Motor neuron (in vitro differentiated cells): ENCODE measurements around the gene FBXO9. TPM values are rescaled to one million over a fixed set of nuclear protein-coding genes. Genes with fewer than 3 reads are reported as not detected.
"Not testable (repeated sequence)": the region's sequence is repeated elsewhere in the genome, so short reads cannot be mapped to it uniquely, and the experiment has no call there.

Experiments
- ATAC-seq, 8 experiments: fragments of 200-7000 bp; cut with Tn5 transposase; replicated peaks in 6 of 8; 2 replicates each; pipeline ENCODE4 v1.8.0; 2021; ENCODE audit warnings: mild to moderate bottlenecking in 8 of 8, moderate library complexity in 8 of 8
- H3K27ac ChIP-seq, 2 donors: fragments of 250-450 bp; sonication (Bioruptor Pico); 2 replicates each; pipeline ENCODE4 v1.9.0; 2021; ENCODE audit warnings: antibody characterized with exemption in 2 of 2, mild to moderate bottlenecking in 2 of 2, moderate library complexity in 1 of 2
- H3K4me1 ChIP-seq, 2 donors: fragments of 250-450 bp; sonication (Bioruptor Pico); replicated peaks in 1 of 2; 2 replicates each; pipeline ENCODE4 v1.6.1; 2021; ENCODE audit warnings: antibody characterized with exemption in 2 of 2, mild to moderate bottlenecking in 2 of 2, moderate library complexity in 1 of 2
- H3K4me3 ChIP-seq, 5 donors: fragments of 250-450 bp; sonication (Bioruptor Pico); 2 replicates each; pipeline ENCODE4 v1.9.0; 2021; ENCODE audit warnings: antibody characterized with exemption in 5 of 5, mild to moderate bottlenecking in 5 of 5, moderate library complexity in 4 of 5
- WGBS, 10 experiments: fragments of 450-650 bp; shearing (Covaris generic); methylation state at CpG; one replicate each; pipeline ENCODE4 v1.0.0; 2022; 5-methylcytosine and 5-hydroxymethylcytosine counted together
- in situ Hi-C, 9 experiments: fragments of 400-800 bp; cut with MboI; loops; one replicate each; pipeline ENCODE4 v1.15.0; 2021; ENCODE audit warnings: low sequenced_read_pairs in 9 of 9, low pct_unique_long_range_greater_than_20kb in 2 of 9; ENCODE audit not compliant: unreplicated experiment in 9 of 9
- total RNA-seq, 8 experiments: library from RNA; unstranded; fragments of 300-600 nt; gene quantifications; 2 replicates each; pipeline versions ENCODE4 v1.2.3 to v1.2.4, GENCODE V29; 2022

The FBXO9 gene
- total RNA-seq, 8 experiments from 2014 or later, result 17.5 to 62.5 (median 27.8) TPM

DNA sequence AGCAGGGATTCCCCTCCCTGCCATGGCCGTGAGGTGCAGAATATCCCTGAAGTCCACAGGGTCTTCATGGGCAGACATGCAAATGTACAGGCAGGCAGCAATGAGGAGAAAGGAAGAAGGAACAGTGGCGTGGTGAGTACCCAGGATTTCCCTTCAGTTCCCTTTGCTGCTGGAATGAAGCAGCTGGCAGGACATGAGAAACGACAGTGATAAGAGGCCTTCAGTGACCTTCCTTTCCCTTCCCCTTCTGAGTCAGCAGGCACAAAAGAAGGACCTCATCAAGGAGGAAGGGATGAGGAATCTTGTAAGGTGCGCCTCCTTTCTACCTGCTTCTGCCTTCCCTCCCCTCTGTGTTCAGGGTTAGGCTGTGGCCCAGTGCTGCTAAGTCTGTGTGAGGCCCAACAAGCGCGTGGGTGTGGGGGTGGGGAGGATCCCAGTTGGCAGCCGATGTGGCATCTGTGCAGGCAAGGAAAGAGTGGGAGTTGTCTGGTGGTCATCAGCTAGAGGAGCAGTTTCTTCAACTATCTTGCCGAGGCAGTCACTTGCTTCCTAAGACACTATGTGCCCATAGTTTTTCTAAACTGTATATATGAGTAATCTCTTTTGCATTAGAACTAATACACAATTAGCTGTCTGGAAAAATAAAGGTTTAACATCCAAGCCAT is 29.5 kb upstream of the FBXO9 start:
- WGBS, 10 experiments, result 40 to 100% (median 84%) methylated on average over 1 to 5 of the region's 8 CpGs; no CpG with 5 or more reads in 1 of the 10 experiments
- no peaks in the 10 kb centered on the region for H3K4me1 ChIP-seq
- H3K4me3 ChIP-seq, result no peak overlapping the region
- no peak overlapping the region for H3K27ac ChIP-seq
- ATAC-seq, result no peak
- in situ Hi-C loops, result no loop called here

DNA sequence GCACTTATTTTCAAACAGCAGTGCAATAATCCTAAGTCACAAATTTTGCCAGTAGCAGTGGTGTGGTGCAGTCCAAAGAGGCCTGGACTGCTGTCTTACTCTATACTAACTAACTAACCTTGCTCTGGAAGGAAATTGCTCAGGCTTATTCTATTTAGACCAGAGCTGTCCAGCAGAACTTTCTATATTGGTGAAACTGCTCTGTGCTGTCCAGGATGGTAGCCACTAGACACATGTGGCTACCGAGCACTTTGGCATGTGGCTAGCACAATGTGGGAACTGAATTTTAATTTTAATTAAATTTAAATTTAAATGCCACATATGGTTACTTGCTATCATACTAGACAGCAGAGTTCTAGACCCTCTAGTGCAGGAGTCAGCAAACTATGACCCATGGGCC is 27.1 kb upstream of the FBXO9 start:
- WGBS, 10 experiments, result 40 to 100% (median 87%) methylated on average over 1 of the region's 1 CpG; no CpG with 5 or more reads in 2 of the 10 experiments
- no peak overlapping the region for H3K4me3 ChIP-seq
- in situ Hi-C loops, result no loop called here
- no peak overlapping the region for H3K27ac ChIP-seq
- peak in 1 of 8 experiments; percentile 63 for ATAC-seq
- H3K4me1 ChIP-seq, result no peaks in the 10 kb centered on the region

DNA sequence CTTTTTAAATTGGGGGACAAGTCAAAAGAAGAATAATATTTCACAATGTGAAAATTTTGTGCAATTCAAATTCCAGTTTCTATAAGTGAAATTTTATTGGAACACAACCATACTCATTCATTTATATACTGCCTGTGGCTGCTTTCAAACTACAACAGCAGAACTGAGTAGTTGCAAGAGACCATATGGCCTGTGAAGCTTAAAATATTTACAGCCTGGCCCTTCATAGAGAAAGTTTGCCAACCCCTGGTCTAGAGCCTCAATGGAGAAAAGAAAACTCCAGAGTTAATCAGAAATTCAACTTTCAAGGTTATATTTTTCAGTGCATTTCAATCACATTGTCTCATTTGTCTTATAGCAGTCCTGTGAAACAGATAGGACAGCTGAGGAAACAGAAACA is 26.6 kb upstream of the FBXO9 start:
- ATAC-seq, result no peak
- no peak overlapping the region for H3K4me3 ChIP-seq
- H3K27ac ChIP-seq, result no peak overlapping the region
- in situ Hi-C loops, result no loop called here
- H3K4me1 ChIP-seq, result peaks cover 0 to 3% of the 10 kb centered on the region in 2 donors

DNA sequence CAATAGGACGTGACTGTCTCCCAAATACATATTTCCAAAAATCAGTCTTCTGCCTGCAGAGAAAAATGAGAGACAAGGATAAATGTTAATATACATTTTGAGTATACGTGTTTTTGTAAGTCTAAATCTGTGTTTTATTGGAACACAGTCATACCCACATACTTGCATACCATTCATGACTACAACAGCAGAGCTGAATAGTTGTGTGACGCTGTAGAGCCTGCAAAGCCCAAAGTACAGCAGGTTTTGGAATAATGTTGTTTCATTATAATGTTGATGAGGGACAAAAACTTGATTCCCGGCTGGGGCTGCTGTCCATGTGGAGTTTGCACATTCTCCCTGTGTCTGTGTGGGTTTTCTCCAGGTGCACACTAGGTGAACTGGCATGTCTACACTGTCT is 23.8 kb upstream of the FBXO9 start:
- Histone ChIP-seq H3K27ac (no peak overlapping the region), H3K4me1 (peaks cover 10 to 13% of the 10 kb centered on the region in 2 donors), H3K4me3 (no peak overlapping the region)
- WGBS, 10 experiments, result 20 to 100% (median 90%) methylated on average over 1 to 3 of the region's 4 CpGs; no CpG with 5 or more reads in 1 of the 10 experiments
- in situ Hi-C loops, result no loop called here
- peak in 3 of 8 experiments; percentile 51 to 56 (median 55) for ATAC-seq

DNA sequence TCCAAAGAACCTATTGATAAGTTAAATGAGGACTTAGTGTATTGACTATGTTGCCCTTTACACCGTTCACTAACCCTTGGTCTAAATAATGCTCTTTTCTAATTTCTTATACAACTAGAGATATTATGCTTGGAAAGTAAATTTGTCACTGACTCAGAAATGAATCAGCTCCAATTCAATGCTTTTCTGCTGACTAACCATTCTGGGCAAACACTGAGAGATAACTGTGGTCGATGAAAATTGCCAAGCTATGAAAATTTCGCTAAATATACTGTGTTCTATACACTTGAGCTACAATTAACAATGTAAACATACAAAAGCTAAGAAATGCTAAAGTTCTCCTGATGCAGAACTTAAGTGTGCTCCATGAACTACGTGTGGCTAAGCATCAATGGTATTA is 23.1 kb upstream of the FBXO9 start:
- ATAC-seq, result peak in 2 of 8 experiments; percentile 23 to 43
- H3K4me3 ChIP-seq, result no peak overlapping the region

DNA sequence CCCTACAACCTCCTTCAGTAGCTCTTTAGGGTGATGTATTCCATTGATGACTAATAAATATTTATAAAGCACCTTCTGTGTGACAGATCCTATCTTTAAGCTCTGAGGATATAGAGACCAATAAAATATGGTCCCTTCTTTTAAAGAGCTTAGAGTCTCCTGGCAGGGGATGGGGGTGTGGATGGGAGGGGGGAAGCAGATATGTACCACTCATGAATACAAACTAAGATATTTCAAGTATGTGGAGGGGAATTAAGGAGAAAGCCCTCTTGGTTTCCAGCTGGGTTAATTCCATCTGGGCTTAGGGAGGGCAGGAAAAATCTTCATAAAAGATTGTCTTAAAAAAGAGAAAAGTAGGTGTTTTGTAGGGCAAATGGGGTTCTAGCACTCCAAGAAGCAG is 21.6 kb upstream of the FBXO9 start:
- in situ Hi-C loops, result no loop called here
- peaks cover 10 to 13% of the 10 kb centered on the region in 2 donors for H3K4me1 ChIP-seq
- no peak overlapping the region for H3K4me3 ChIP-seq
- no peak overlapping the region for H3K27ac ChIP-seq
- peak in 3 of 8 experiments; percentile 15 to 32 (median 27) for ATAC-seq

More for the DNA sequence above, 23.1 kb upstream of the FBXO9 start:
- Histone ChIP-seq H3K27ac (no peak overlapping the region), H3K4me1 (peaks cover 10 to 13% of the 10 kb centered on the region in 2 donors)
- WGBS, 10 experiments, result 6 to 97% (median 60%) methylated on average over 2 to 4 of the region's 4 CpGs; no CpG with 5 or more reads in 1 of the 10 experiments
- in situ Hi-C loops, result no loop called here

DNA sequence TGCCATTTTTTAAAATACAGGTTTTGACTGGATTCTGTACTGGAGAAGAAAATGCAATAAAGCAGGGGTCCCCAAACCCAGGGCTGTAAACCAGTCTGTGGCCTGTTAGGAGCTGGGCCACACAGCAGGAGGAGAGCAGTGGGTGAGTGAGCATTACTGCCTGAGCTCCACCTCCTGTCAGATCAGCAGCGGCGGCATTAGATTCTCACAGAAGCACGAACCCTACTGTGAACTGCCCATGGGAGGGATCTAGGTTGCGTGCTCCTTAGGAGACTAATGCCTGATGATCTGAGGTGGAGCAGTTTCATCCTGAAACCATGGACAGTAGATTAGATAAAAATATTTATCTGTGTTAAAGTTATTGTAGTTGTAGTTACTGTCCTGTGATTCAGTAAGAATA is 21.1 kb upstream of the FBXO9 start:
- H3K27ac ChIP-seq, result no peak overlapping the region
- 23 to 60% (median 30%) methylated on average over 1 to 4 of the region's 4 CpGs; no CpG with 5 or more reads in 6 of the 10 experiments for WGBS, 10 experiments
- ATAC-seq, result peak; percentile 19 to 95 (median 80)

DNA sequence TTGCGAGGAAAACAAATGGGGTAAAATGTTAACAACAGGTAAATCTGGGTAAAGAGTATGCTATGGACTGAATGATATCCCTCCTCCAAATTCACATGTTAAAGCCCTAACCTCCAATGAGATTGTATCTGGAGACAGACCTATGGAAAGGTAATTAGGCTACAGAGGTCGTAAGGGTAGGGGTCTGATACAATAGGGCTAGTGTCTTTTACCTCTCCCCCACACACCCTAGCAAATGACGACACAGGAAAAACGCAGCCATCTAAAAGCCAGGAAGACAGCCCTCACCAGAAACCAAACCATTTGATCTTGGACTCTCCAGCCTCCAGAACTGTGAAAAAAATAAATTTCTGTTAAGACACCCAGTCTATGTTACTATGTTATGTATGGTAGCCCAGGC is 20.6 kb upstream of the FBXO9 start:
- Histone ChIP-seq H3K4me3 (no peak overlapping the region), H3K4me1 (peaks cover 13% of the 10 kb centered on the region in 2 donors), H3K27ac (no peak overlapping the region)
- in situ Hi-C loops, result no loop called here
- no peak for ATAC-seq
- 14 to 90% (median 72%) methylated on average over 1 to 3 of the region's 4 CpGs; no CpG with 5 or more reads in 1 of the 10 experiments for WGBS, 10 experiments

More for the DNA sequence above, 21.1 kb upstream of the FBXO9 start:
- Histone ChIP-seq H3K4me3 (no peak overlapping the region), H3K4me1 (peaks cover 10 to 13% of the 10 kb centered on the region in 2 donors)
- in situ Hi-C loops, result no loop called here

DNA sequence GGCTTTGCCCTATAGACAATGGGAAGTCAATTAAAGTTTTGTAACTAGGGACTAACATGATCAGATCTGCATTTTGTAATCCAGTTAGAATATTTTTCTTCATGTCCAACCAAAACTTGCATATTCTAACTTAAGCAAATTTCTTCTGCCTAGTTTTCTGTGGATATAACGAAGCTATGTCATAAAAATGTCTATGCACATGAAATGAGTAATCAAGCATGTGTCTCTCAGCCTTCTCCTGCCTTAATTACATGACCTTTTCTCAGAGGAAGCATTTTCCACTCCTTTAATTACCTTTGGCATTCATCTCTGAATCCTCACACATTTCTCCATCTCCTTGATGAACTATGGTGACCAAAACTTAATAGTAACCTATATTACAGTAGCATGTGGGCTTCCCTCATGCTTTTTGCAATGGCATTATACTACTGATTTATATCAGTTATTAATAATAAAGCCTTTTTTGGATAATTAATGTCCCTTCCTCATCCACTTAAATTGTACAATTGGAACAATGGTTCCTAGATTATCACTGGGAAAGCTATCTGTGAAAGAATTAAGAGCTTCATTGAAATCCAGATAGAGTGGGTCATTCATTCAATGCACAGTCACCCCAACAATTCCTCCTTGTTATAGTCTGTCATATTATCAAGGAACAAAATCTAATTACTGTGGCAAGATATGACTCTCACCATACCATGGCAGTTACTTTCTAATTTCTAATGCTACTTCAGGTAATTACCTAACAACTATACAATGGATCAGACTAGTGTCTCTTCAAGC is 19.1 kb upstream of the FBXO9 start:
- H3K27ac ChIP-seq, result no peak overlapping the region
- 0 to 100% (median 85%) methylated on average over 1 of the region's 1 CpG for WGBS, 10 experiments
- ATAC-seq, result peak in 3 of 8 experiments; percentile 43 to 77 (median 49)
- H3K4me3 ChIP-seq, result no peak overlapping the region
- in situ Hi-C loops, result no loop called here
- H3K4me1 ChIP-seq, result peaks cover 13% of the 10 kb centered on the region in 2 donors

DNA sequence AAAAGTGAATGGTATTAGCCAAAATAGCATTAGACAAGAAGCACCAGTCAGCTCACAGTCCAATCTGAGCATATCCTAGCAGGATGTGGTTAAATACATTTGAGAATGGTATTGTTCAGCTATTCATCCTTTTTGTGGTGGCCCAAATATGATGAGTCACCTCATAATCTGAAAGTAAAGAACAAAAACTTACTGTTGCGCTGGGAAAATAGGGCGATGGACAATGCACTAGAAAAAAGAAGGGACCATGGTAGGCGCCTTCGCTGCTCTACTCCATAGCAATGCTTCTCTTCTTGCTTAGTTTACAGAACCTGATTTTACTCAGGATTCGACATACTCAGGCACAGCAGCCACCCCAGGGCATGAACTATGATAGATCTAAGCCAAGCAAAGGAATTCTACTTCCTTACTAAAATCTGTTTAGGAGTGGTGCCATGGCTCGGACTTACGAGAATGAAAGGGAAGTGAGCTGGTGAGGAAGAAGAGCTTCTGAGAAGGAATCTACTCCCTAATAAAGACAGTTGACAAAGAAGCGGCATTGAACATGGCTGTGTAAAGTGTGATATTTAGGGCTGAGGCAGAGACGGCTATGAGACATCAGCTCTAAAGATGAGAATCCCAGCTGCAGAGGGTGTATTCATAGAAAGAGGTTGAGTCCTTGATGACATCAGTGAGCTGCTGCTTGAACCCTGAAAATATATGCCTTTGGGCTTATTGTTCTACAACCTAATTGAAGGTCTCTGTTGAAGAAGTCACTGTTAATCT is 16.6 kb upstream of the FBXO9 start:
- Histone ChIP-seq H3K4me1 (peaks cover 10 to 13% of the 10 kb centered on the region in 2 donors), H3K27ac (no peak overlapping the region), H3K4me3 (no peak overlapping the region)
- WGBS, 10 experiments, result 91 to 100% (median 96%) methylated on average over 1 to 9 of the region's 9 CpGs
- in situ Hi-C loops, result no loop called here
- no peak for ATAC-seq

DNA sequence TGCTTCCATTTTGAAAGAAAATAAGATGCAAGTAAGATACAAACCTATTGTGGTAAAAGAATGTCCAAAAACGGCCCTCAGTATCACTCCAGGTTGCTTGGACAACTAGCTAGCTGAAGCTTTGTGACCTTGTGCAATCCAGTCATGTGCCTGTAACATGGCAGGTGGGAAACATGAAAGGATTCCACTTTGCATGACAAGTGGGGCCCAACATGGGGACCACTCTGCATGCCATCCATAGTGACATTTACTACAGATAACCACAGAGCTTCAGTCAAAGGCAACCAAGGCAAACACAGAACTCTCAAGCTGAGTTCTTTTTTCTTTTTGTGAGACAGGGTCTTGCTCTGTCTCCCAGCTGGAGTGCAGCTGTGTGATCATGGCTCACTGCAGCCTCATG is 15.8 kb upstream of the FBXO9 start:
- in situ Hi-C loops, result no loop called here
- Histone ChIP-seq H3K4me1 (peaks cover 4 to 6% of the 10 kb centered on the region in 2 donors), H3K4me3 (no peak overlapping the region), H3K27ac (no peak overlapping the region)
- WGBS, 10 experiments, result 0 to 60% (median 55%) methylated on average over 1 of the region's 1 CpG; no CpG with 5 or more reads in 3 of the 10 experiments
- peak in 2 of 8 experiments; percentile 40 to 77 for ATAC-seq

DNA sequence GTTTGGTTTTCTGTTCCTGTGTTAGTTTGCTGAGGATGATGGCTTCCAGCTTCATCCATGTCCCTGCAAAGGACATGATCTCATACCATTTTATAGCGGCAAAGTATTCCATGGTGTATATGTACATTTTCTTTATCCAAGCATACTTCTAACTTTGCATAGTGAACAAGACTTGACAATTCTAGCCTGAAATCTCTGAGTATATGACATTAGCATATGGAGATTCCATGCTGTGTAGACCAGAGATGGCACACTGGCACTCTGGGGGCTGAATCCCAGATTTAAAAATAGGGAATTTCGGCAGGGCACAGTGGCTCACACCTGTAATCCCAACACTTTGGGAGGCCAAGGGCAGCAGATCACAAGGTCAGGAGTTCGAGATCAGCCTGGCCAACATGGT is 13.1 kb upstream of the FBXO9 start:
- ATAC-seq, result peak in 3 of 8 experiments; percentile 25 to 69 (median 67)
- H3K4me1 ChIP-seq, H3K4me3 ChIP-seq, in situ Hi-C loops, H3K27ac ChIP-seq: not testable (repeated sequence)
- 0 to 100% (median 90%) methylated on average over 1 to 3 of the region's 3 CpGs; no CpG with 5 or more reads in 1 of the 10 experiments for WGBS, 10 experiments

DNA sequence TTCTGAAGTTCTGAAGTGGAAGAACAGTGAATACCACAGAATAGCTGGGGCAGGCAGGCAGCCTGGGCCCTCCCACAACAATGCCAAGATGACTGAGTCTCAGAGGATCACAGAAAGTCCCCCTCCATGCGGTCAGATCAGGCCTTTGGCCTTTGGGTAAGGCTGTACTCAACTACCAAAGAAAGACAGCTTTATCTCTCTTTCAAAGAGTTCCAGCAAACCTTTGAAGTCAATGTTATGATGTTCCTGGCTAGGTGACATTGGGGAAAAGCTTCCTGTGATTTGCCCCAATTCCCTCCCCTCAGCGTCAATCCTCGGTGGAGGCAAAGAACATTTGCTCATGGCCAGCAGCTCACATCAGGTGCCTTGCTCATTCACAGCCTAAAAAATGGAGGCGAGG is 10.7 kb upstream of the FBXO9 start:
- H3K4me3 ChIP-seq, result no peak overlapping the region
- peaks cover 14% of the 10 kb centered on the region in 2 donors for H3K4me1 ChIP-seq
- WGBS, 10 experiments, result 80 to 100% (median 94%) methylated on average over 1 to 3 of the region's 4 CpGs; no CpG with 5 or more reads in 3 of the 10 experiments
- no peak for ATAC-seq
- no peak overlapping the region for H3K27ac ChIP-seq
- in situ Hi-C loops, result no loop called here
